K562 (cell line): ENCODE measurements around the gene GMEB1. TPM values are rescaled to one million over a fixed set of nuclear protein-coding genes. Genes with fewer than 3 reads are reported as not detected.

ENCODE experiments used
- CTBP1 ChIP-seq: fragments of 450-650 bp; IDR thresholded peaks from 2 replicates; pipeline ENCODE4 v1.6.1; 2016; ENCODE audit warnings: borderline replicate concordance
- DIDO1 ChIP-seq: fragments of 450-650 bp; IDR thresholded peaks from 2 replicates; pipeline ENCODE4 v1.6.1; 2016; ENCODE audit warnings: low read depth, missing biosample characterization, missing genetic modification characterization
- E2F3 ChIP-seq: fragments of 250-450 bp; sonication (Bioruptor Pico); IDR thresholded peaks from 2 replicates; pipeline ENCODE4 v1.4.0; 2020; ENCODE audit warnings: mild to moderate bottlenecking
- ELF2 ChIP-seq: fragments of 250-450 bp; sonication (Bioruptor Pico); IDR thresholded peaks from 2 replicates; pipeline ENCODE4 v1.5.0; 2021; ENCODE audit warnings: mild to moderate bottlenecking
- ERF ChIP-seq: fragments of 450-650 bp; formaldehyde crosslinking; IDR thresholded peaks from 2 replicates; pipeline ENCODE4 v1.4.0; 2020; ENCODE audit warnings: mild to moderate bottlenecking, mixed read lengths
- MECOM ChIP-seq: fragments of 250-450 bp; sonication (Bioruptor Pico); IDR thresholded peaks from 2 replicates; pipeline ENCODE4 v1.8.0; 2022; ENCODE audit warnings: inconsistent platforms
- PHF21A ChIP-seq: fragments of 450-650 bp; IDR thresholded peaks from 2 replicates; pipeline ENCODE4 v1.6.1; 2017; ENCODE audit warnings: low read depth, borderline replicate concordance
- ZNF274 ChIP-seq: IDR thresholded peaks from 2 replicates; pipeline ENCODE4 v1.6.1; 2011; ENCODE audit warnings: low read depth, mild to moderate bottlenecking, low read length, moderate library complexity, borderline replicate concordance
- ZNF445 ChIP-seq: fragments of 250-450 bp; sonication (Bioruptor Pico); IDR thresholded peaks from 2 replicates; pipeline ENCODE4 v1.4.0; 2020; ENCODE audit warnings: low read depth, mild to moderate bottlenecking, moderate library complexity
- ZNF586 ChIP-seq: fragments of 450-650 bp; formaldehyde crosslinking; conservative IDR thresholded peaks from 2 replicates; pipeline ENCODE4 v1.4.0; 2020; ENCODE audit warnings: mild to moderate bottlenecking, moderate library complexity
- polyA plus RNA-seq, 8 experiments: library from polyadenylated mRNA; depleted of rRNA in 4 of 8; stranded (reverse) in 5 of 8; unstranded in 3 of 8; fragments of >200 nt; fragmentation: Nextera tagmentation in 2 of 8; fragmentation: Illumina TruSeq in 1 of 8; extraction: Ambion mirVana in 2 of 8; extraction: Trizol in 1 of 8; gene quantifications; 2 replicates each; pipeline versions ENCODE4 v1.2.1 to v1.2.3, GENCODE V29; 2011 to 2014; ENCODE audit warnings: inconsistent platforms in 1 of 8, missing spikeins in 1 of 8
- total RNA-seq, 7 experiments: library from RNA; depleted of rRNA in 6 of 7; stranded (reverse); fragments of >200 nt in 6 of 7; fragmentation: Illumina TruSeq in 2 of 7; extraction: Trizol in 2 of 7; gene quantifications; 2 replicates each; pipeline versions ENCODE4 v1.2.1 to v1.2.3, GENCODE V29; 2011 to 2021; ENCODE audit warnings: low replicate concordance in 1 of 7
- TF ChIP-seq, protein P1 (sequence below): fragments of 250-450 bp; sonication (Bioruptor Pico); IDR thresholded peaks from 2 replicates; pipeline ENCODE4 v1.5.0; 2022; ENCODE audit warnings: mild to moderate bottlenecking
- TF ChIP-seq, protein P2 (sequence below): fragments of 450-650 bp; IDR thresholded peaks from 2 replicates; pipeline ENCODE4 v1.6.1; 2016; ENCODE audit warnings: low read depth
- TF ChIP-seq, protein P3 (sequence below), 2 experiments: IDR thresholded peaks; 2 replicates each; pipeline ENCODE4 v1.6.1; 2011; ENCODE audit warnings: borderline replicate concordance in 1 of 2, control low read depth in 1 of 2, low read depth in 1 of 2, low read length in 1 of 2, mild to moderate bottlenecking in 1 of 2, mixed read lengths in 1 of 2, moderate library complexity in 1 of 2; ENCODE audit not compliant: insufficient read depth in 1 of 2, insufficient read length in 1 of 2, poor library complexity in 1 of 2, severe bottlenecking in 1 of 2; ENCODE audit errors: extremely low read depth in 1 of 2

The GMEB1 gene
- total and polyA plus RNA-seq, 9 of the 15 experiments (the other 6 are each of a cell fraction or from before 2014, with no cell fraction given), result 6.6 to 17.5 (median 8.5) TPM

DNA sequence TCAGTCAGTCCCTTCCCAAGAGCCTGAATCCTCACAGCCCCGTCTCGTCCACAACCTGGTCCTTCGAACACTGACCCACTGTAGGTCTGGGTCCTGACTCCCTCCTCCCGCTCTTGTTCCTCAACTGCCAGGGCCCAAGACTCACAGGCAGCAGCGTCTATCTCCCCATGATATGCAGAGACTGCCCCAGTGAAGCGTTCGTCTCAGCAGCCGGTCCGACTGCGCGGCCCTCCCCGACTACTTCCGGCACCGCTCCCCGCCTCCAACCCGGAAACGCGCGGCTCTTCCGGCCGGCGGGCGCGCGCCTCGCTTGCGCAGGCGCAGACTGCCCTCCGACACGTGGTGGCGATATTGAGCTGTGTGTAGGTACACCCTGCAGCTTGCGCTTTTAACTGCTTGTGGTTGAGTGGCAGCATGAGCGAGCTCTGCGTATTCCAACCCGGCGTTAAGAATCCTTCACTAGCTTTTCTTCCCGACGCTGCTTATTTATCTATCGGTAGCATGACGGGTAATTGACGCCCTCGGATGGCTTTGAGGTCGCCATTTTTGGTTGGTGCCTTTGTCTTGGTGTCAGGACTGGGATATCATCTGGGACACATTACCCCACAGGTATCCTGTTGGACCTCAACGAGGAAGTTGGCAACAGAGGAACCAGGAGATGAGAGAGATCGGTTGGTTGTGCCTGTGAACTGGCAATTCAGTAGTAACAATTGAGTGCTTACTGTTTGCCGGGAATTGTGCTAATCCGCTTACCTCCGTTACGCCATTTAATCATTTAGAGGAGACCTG is 25.5 kb upstream of the GMEB1 start, which contains the start of gene TAF12 (continued):
- TF ChIP-seq, protein P1, sequence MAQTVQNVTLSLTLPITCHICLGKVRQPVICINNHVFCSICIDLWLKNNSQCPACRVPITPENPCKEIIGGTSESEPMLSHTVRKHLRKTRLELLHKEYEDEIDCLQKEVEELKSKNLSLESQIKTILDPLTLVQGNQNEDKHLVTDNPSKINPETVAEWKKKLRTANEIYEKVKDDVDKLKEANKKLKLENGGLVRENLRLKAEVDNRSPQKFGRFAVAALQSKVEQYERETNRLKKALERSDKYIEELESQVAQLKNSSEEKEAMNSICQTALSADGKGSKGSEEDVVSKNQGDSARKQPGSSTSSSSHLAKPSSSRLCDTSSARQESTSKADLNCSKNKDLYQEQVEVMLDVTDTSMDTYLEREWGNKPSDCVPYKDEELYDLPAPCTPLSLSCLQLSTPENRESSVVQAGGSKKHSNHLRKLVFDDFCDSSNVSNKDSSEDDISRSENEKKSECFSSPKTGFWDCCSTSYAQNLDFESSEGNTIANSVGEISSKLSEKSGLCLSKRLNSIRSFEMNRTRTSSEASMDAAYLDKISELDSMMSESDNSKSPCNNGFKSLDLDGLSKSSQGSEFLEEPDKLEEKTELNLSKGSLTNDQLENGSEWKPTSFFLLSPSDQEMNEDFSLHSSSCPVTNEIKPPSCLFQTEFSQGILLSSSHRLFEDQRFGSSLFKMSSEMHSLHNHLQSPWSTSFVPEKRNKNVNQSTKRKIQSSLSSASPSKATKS, result no peak
- TF ChIP-seq, protein P2, sequence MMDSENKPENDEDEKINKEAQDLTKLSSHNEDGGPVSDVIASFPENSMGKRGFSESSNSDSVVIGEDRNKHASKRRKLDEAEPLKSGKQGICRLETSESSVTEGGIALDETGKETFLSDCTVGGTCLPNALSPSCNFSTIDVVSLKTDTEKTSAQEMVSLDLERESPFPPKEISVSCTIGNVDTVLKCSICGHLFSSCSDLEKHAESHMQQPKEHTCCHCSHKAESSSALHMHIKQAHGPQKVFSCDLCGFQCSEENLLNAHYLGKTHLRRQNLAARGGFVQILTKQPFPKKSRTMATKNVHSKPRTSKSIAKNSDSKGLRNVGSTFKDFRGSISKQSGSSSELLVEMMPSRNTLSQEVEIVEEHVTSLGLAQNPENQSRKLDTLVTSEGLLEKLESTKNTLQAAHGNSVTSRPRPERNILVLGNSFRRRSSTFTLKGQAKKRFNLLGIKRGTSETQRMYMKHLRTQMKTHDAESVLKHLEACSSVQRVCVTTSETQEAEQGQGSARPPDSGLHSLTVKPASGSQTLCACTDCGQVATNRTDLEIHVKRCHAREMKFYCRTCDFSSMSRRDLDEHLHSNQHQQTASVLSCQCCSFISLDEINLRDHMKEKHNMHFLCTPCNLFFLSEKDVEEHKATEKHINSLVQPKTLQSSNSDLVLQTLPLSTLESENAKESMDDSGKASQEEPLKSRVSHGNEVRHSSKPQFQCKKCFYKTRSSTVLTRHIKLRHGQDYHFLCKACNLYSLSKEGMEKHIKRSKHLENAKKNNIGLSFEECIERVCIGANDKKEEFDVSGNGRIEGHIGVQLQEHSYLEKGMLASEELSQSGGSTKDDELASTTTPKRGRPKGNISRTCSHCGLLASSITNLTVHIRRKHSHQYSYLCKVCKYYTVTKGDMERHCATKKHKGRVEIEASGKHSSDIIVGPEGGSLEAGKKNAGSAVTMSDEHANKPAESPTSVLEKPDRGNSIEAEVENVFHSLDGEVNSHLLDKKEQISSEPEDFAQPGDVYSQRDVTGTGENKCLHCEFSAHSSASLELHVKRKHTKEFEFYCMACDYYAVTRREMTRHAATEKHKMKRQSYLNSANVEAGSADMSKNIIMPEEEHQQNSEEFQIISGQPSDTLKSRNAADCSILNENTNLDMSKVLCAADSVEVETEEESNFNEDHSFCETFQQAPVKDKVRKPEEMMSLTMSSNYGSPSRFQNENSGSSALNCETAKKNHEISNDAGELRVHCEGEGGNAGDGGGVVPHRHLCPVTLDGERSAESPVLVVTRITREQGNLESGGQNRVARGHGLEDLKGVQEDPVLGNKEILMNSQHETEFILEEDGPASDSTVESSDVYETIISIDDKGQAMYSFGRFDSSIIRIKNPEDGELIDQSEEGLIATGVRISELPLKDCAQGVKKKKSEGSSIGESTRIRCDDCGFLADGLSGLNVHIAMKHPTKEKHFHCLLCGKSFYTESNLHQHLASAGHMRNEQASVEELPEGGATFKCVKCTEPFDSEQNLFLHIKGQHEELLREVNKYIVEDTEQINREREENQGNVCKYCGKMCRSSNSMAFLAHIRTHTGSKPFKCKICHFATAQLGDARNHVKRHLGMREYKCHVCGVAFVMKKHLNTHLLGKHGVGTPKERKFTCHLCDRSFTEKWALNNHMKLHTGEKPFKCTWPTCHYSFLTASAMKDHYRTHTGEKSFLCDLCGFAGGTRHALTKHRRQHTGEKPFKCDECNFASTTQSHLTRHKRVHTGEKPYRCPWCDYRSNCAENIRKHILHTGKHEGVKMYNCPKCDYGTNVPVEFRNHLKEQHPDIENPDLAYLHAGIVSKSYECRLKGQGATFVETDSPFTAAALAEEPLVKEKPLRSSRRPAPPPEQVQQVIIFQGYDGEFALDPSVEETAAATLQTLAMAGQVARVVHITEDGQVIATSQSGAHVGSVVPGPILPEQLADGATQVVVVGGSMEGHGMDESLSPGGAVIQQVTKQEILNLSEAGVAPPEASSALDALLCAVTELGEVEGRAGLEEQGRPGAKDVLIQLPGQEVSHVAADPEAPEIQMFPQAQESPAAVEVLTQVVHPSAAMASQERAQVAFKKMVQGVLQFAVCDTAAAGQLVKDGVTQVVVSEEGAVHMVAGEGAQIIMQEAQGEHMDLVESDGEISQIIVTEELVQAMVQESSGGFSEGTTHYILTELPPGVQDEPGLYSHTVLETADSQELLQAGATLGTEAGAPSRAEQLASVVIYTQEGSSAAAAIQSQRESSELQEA, result no peak; the same call in 1 of the 2 replicates
- TF ChIP-seq E2F3 (CRISPR knock-in tag) (0 out of 2 replicates have a peak, but pooled peaks have one; percentile 12), PHF21A (peak; percentile 24; the same call in 1 of the 2 replicates), ZNF586 (CRISPR knock-in tag) (no peak), ZNF445 (CRISPR knock-in tag) (no peak), ELF2 (CRISPR knock-in tag) (peak; percentile 99), ZNF274 (no peak), ERF (CRISPR knock-in tag) (peak; percentile 74; the same call in 1 of the 2 replicates), CTBP1 (peak; percentile 86), DIDO1 (tag) (peak; percentile 75), MECOM (CRISPR knock-in tag) (no peak)
- TF ChIP-seq, protein P3, sequence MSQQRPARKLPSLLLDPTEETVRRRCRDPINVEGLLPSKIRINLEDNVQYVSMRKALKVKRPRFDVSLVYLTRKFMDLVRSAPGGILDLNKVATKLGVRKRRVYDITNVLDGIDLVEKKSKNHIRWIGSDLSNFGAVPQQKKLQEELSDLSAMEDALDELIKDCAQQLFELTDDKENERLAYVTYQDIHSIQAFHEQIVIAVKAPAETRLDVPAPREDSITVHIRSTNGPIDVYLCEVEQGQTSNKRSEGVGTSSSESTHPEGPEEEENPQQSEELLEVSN (IDR thresholded peaks at IDR 0.05; ENCODE audit: borderline replicate concordance in 1 of 2, extremely low read depth in 1 of 2, insufficient read depth in 1 of 2, insufficient read length in 1 of 2, low read depth in 1 of 2, low read length in 1 of 2, poor library complexity in 1 of 2, severe bottlenecking in 1 of 2), result peak; percentile 91
